Osteocyte (in vitro differentiated cells): ENCODE data around the gene ZNF423. TPM values are rescaled to one million over a fixed set of nuclear protein-coding genes. Genes with fewer than 3 reads are reported as not detected.

Experiments
- DNase-seq: peaks from one replicate; pipeline ENCODE4 v3.0.0; 2021; ENCODE audit warnings: mixed read lengths; ENCODE audit not compliant: unreplicated experiment; ENCODE audit errors: extremely low spot score
- H3K27ac Mint-ChIP-seq: one replicate; pipeline ENCODE4 v1.8.0; 2021; ENCODE audit warnings: mild to moderate bottlenecking, mixed read lengths; ENCODE audit not compliant: unreplicated experiment
- H3K27me3 Mint-ChIP-seq: one replicate; pipeline ENCODE4 v1.8.0; 2021; ENCODE audit warnings: mixed read lengths; ENCODE audit not compliant: unreplicated experiment
- H3K36me3 Mint-ChIP-seq: one replicate; pipeline ENCODE4 v1.8.0; 2021; ENCODE audit warnings: mixed read lengths; ENCODE audit not compliant: unreplicated experiment
- H3K4me1 Mint-ChIP-seq: one replicate; pipeline ENCODE4 v1.8.0; 2021; ENCODE audit warnings: mixed read lengths; ENCODE audit not compliant: unreplicated experiment
- H3K4me3 Mint-ChIP-seq: one replicate; pipeline ENCODE4 v1.8.0; 2021; ENCODE audit warnings: mild to moderate bottlenecking, moderate library complexity, mixed read lengths; ENCODE audit not compliant: unreplicated experiment
- H3K9me3 Mint-ChIP-seq: one replicate; pipeline ENCODE4 v1.8.0; 2021; ENCODE audit warnings: mixed read lengths; ENCODE audit not compliant: unreplicated experiment
- CTCF ChIP-seq: fragments of 200-600 bp; sonication (generic); IDR thresholded peaks from 2 replicates; pipeline ENCODE4 v1.5.0; 2021; ENCODE audit warnings: antibody characterized with exemption, mild to moderate bottlenecking, moderate library complexity
- total RNA-seq: library from RNA; stranded (reverse); gene quantifications from 2 replicates; pipeline ENCODE4 v1.2.1, GENCODE V29; 2021

Gene ZNF423
- total RNA-seq, 1 donor from 2014 or later = 25.1 TPM

- no peak for TF ChIP-seq CTCF
- Mint-ChIP-seq H3K27ac (no peak overlapping the region), H3K4me3 (no peak overlapping the region)
Observed at GRCh38 chr16:49546735-49547134, 309.2 kb downstream of the ZNF423 start.

DNA sequence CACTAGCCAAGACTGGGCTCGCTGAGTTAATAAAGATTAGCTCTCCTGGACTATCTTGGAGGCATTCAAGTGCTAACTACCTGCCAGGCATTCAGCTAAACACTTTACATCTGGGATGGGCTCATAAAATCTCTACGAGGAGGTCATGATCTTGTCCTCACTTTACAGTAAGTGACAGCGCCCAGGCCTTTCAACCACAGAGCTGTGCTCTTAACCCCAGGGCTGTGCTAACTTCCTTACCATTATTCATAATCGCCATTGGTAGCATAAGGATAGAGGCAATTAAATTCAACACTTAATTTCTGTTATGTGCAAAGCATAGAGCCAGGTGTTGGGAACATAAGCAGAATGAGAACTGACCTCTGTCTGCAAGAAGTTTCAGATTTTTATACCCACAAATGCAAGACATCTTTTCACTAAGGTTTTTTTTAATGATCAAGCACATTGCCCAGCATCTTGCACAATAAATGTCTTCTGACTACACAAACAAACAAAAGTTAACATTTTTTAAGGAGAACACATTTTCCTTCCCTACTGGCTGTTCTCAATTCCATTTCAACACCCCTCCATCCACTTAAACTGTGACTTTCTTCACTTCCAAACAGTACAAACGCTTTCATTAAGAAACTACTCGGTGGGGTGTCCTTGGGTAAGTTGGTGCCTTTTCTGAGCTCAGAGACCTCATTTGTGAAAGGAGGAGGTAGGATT lies 310.0 kb downstream of the ZNF423 start:
- no peak for TF ChIP-seq CTCF
- no peak for DNase-seq
- H3K4me3 Mint-ChIP-seq = no peak overlapping the region
- peaks cover 38% of the 10 kb centered on the region for H3K27me3 Mint-ChIP-seq
- no peaks in the 10 kb centered on the region for H3K9me3 Mint-ChIP-seq
- H3K36me3 Mint-ChIP-seq = no peaks in the 10 kb centered on the region
- H3K27ac Mint-ChIP-seq = no peak overlapping the region
- peaks cover 28% of the 10 kb centered on the region for H3K4me1 Mint-ChIP-seq

More at GRCh38 chr16:49546735-49547134, 309.2 kb downstream of the ZNF423 start:
- DNase-seq = no peak
- H3K9me3 Mint-ChIP-seq = no peaks in the 10 kb centered on the region
- H3K36me3 Mint-ChIP-seq = no peaks in the 10 kb centered on the region
- H3K4me1 Mint-ChIP-seq = peaks cover 19% of the 10 kb centered on the region
- peaks cover 37% of the 10 kb centered on the region for H3K27me3 Mint-ChIP-seq

GRCh38 chr16:49545243-49545642 lies 310.7 kb downstream of the ZNF423 start:
- H3K27me3 Mint-ChIP-seq = peaks cover 37% of the 10 kb centered on the region
- TF ChIP-seq CTCF = no peak
- H3K27ac Mint-ChIP-seq = no peak overlapping the region
- H3K36me3 Mint-ChIP-seq = no peaks in the 10 kb centered on the region
- H3K9me3 Mint-ChIP-seq = no peaks in the 10 kb centered on the region
- no peak overlapping the region for H3K4me3 Mint-ChIP-seq
- no peak for DNase-seq
- peaks cover 30% of the 10 kb centered on the region for H3K4me1 Mint-ChIP-seq

DNA sequence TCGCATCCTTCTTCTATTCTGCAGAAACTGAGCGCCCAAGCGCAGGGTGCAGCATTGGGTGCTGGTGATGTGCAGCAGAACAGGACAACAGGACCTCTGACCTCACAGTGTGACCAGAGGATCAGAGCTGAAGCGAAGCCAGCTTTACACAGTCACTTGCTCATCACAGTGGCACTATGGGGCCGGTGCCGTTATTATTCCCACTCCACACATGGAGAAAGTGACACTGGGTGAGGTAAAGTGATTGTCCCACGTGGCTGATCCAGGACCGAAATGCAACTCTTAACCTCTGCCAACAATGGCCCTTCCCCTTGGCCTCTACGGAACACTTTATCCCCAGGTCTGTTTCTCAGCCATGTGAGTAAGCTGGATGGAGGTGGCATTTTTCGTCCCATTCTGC lies 311.1 kb downstream of the ZNF423 start:
- Mint-ChIP-seq H3K9me3 (no peaks in the 10 kb centered on the region), H3K27me3 (peaks cover 33% of the 10 kb centered on the region), H3K4me1 (peaks cover 34% of the 10 kb centered on the region), H3K4me3 (no peak overlapping the region), H3K27ac (no peak overlapping the region), H3K36me3 (no peaks in the 10 kb centered on the region)
- no peak for TF ChIP-seq CTCF
- DNase-seq = no peak

DNA sequence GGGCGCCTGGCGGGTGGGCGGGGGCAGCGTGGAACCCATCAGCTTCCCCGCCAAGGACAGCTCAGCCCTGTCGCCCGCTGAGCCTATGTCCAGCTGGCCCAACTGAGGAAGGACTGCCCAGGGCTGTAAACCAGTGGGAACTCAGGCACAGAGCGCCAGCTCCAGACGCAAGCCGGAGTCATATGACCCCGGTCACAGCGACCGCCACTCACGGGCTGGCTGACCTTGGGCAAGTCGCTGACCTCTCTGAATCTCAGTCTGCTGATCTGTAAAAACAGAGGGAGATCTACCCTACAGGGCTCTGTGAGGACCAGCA lies 312.3 kb downstream of the ZNF423 start:
- Mint-ChIP-seq H3K4me3 (no peak overlapping the region), H3K36me3 (no peaks in the 10 kb centered on the region), H3K27me3 (peaks cover 28% of the 10 kb centered on the region), H3K4me1 (peaks cover 46% of the 10 kb centered on the region), H3K27ac (no peak overlapping the region), H3K9me3 (no peaks in the 10 kb centered on the region)
- no peak for TF ChIP-seq CTCF
- DNase-seq = no peak
